GM21723 (cell line): ENCODE measurements around the gene DPYSL3.

Experiments used
- ATAC-seq: cut with Tn5 transposase; IDR thresholded peaks from one replicate; pipeline ENCODE4 v1.9.1; 2021; ENCODE audit warnings: mild to moderate bottlenecking, moderate library complexity; ENCODE audit not compliant: unreplicated experiment

The DPYSL3 gene

DNA sequence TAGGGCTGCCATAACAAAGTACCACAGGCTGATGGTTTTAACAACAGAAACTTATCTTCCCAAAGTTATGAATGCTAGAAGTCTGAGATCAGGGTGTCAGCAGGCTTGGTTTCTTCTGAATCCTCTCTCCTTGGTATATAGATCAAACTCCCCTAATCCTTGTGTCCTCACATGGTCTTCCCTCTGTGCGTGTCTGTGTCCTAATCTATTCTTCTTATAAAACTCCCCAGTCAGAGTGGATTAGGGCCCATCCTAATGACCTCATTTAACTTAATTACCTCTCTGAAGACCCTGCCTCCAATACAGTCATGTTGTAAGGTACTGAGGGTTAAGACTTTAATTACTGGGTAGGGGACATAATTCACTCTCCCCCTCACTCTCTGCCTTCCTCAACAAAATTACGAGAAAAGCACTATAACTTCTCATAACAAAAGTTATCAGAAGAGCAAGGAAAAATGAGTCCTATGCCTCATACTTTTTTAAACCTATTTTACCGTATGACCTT, 68.6 kb downstream of the DPYSL3 start:
- ATAC-seq = no peak

DNA sequence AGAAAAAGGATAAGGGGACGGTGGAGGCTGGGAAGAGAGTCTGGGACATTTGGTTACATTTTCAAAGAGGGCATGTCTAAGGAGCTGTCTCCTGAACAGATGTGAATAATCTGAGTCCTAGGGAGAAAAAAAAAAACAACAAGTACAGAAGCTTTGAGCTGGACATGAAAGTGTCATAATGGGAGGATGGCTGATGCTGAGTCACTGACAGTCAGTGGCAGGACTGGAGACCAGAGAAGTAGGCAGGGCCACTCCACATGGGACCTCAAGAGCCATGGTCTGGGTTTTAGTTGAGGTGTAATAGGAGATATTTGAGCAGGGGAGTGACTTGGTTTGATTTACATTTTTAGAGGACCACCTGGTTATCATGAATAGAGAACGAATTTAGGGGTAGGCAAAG, 70.6 kb downstream of the DPYSL3 start:
- ATAC-seq = no peak

DNA sequence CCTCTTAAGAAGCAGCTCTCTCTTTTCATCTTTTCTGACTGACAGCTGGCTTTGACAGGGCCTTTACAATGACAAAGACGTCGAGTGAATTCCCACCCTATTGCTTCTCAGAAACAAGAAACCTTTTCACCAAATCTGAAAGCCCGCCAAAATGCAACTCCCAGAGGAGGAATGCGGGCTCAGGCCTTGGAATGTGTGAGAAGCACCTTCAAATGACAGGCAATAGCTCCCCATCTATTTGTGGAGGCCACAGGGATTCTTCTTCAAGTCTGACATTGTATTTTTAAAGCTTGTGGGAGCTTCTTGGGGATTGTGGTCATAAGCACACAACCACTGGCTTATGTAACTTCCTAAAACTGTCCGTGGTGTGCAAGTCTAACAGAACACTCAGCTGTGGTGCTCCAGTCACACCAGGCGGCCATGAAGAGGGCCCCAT, 72.7 kb downstream of the DPYSL3 start:
- ATAC-seq = peak; percentile 45

DNA sequence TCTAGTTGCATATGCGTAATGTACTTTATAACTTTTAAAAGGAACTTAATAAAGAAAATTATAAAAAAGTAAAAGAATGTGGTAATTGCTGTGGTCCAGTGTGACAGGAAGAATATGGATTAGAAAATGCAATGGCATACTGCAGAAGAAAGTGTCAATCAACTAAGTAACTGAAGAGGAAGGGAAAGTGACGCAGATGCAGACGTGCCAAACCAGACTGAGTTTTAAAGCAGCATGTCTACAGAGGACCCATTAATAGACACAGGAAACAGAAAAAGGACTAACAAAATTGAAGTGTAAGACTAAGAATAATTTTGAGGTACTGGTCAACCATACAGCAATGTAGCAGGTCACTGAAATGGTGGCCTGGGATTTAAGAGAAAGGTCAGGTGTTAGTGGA, 73.3 kb downstream of the DPYSL3 start:
- peak; percentile 85 for ATAC-seq

DNA sequence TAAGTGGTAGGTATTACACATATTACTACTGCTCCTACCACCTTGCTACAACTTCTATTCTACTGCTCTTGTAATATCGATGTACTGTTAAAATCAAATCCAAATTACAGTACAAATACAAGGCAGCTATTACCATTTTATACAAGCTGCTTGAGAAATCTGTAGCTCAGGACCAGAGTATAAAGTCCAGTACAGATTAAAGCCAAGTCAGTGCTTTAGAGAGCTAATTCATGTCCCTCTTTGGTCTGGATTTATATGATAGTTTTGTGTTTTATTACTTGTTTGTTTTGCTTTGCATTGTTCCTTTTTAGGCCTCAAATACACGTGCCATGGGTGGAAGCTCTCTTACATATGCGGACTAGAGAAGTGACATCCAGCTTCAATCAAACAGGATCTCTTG, 75.8 kb downstream of the DPYSL3 start:
- ATAC-seq = no peak

DNA sequence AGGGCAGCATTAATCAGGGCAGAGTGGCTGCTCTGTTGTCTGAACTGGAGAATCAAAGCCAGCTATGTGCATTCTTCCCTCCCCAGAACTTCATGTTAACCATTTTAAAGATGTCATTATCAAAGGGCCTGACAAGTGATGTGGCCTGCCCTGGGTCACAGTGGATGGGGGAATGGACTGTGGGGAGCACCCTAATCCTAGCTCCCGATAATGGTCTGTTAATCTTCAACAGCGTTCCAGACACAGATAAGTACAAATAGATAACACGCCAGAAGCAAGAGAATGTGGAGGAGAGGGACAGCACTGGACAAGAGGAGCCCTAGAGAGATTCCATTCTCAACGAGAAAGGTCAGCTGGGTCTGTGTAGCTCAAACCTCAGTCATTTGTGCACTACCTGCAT, 77.5 kb downstream of the DPYSL3 start:
- no peak for ATAC-seq

DNA sequence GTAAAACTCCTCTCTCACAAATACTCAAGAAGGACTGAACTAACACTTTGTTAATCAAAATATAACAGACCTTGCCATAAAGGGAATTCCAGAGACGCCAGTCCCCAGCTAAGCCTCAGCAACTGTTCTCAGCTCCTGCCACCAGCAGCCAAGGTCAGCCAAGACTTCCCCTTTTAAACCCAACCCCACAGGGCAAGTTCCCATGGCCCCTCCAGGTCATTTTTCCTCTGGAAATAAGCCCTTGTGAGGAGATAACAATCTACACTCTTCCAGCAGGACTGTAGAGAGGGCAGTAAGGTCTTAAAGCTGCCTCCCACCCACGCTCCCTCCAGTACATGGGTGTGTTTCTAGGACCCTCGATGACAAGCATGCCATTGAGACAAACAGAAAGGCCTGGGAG, 78.3 kb downstream of the DPYSL3 start:
- ATAC-seq = no peak

DNA sequence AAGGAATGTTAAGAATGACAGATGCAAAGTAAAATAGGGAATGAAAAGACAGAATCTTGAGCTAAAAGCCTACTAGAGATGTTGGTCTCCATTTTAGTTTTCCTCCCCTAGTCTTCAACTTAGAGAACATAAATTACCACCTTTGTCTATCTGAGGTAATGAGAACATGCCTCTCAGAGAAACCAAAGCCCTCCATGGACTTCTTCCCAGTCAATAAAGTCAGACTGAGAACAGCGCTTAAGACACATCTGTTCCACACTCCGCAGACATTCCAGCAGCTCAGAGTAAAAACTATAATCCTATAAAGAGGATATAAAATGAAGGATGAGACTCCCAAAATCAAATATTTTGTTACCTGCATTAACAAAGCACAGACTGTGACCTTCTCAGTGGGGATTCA, 79.2 kb downstream of the DPYSL3 start:
- ATAC-seq = no peak

DNA sequence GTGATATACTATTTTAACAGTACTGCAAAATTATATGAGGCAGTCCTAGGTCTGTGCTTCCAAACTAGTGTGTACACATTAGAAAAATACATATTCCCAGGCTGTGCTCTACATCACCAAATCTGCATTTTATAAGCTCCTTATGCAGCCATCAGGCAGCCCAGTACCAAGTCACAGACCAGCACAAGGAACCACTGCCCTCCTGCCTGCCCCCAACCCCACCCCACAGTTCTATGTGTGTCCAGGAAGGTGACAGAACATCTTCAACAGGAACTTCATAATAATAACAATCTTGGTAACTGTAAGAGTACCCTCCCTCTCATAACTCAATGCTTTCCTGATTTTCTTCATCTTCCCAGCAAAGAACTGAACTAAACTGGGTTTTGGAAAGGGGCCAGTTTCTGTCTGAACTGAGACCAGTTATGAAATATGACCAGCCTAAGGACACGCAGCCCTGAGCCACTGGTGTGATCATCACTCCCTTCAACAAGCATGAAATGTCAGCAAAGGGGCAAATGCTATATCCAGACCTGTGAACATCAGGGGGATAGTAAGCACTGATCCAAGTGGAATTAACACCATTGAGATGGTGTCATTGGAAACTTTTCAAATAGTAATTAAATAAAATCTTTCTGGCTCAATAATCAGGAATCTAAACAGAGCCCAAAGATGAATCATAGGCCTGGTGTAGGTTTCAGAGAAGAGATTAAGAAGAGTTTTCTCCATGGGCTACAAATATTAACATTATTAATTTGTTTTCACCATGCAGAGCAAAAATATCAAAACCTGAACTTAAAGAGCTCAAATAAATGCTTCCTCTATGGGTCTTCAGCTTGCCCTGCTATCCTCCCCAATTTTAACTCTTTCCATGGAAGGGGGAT, 82.1 kb downstream of the DPYSL3 start:
- no peak for ATAC-seq

DNA sequence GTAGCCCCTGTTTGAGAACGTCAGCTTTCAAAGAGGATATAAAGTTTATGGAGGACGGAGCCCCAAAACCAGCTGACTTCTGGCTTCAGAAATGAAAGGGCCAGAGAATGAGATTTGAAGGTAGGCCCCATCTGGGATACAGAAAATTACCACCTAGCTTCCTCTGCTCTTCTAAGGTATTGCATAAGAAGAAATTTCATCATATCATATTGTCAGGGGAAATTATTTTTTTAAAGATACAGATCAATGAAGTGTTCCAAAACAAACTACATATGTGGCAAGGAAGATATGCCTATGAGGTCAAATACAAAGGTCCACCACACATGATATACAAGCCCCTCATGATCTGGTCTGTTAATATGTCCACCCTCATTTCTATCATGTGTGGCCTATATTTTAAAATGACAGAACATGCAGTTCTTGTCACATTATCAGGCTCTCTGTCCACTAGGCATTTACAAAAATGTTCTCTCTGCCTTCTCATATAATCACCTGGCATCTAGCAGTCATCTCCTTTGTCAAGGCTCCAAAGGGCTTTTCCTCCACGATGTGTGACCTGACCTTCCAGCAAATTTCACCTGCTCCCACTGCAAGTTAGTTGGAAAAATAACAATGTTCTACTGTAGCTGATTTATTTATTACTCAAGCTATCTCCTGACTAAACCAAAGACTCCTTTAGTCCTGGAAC, 83.1 kb downstream of the DPYSL3 start:
- ATAC-seq = no peak

DNA sequence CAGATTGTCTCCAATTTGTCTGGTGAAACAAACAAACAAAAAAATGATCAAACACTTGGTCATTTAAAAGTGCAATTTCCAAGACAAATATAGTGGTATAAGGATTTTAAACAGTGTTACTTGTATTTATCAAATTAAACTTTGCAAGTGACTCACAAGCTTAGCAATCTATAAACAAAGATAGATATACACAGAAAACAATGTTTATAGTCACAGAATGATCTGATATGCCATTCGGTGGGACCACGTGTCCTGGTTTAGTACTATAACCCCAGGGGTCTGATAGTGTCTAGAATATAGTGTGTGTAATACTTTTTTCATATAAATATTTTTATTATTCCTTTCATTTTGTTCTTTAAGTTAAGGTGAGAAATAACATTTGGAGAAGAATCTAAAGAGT, 91.3 kb downstream of the DPYSL3 start:
- ATAC-seq = no peak

DNA sequence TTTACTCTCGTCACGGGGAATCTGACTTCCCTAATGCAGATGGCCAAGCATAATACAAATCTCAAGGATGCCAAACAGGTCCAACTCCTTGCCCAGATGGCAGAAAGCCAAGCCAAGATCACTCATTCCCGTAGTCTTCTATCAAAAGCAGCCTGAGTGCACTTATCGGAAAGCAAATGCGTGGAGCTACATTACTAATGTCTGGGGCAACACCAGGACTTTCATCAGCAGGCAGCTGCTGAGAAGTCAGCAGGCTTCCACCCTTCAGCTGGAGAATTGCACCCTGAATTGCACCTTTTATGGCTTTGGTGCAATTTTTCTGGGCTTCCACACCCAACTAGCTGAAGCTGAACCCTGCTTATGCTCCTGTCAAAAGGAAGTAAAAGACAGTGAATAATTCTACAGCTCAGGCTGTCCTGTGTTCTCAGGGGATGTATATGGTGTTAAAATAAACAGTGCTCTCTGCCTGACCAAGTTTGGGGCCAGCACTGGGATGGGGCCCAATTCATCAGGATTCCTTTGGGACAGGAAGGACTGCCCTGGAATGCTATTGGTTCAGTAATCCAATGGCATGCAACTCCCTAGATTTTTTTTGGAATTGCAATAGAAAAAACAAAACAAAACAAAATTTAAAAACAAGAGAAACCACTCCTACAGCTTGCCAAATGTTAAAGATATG, 92.6 kb downstream of the DPYSL3 start:
- no peak for ATAC-seq

DNA sequence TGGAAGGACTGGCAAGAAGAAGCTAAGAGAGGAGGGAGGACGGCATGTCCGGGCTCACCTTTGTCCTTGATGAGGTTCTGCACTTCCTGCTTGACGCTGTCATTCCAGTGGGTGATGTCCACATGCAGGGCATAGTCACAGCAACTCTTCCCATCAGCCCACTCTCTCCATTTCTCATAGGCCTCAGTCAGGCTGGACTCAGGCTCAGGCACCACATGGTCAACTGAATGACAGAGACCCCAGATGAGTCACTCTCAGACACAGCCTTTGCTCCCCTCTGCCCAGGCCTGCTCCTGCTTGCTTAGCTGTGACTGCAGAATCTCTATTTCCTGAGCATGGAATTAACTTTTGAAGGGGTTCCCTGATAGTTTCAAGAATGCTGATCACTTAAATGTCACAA, 94.2 kb downstream of the DPYSL3 start:
- no peak for ATAC-seq

DNA sequence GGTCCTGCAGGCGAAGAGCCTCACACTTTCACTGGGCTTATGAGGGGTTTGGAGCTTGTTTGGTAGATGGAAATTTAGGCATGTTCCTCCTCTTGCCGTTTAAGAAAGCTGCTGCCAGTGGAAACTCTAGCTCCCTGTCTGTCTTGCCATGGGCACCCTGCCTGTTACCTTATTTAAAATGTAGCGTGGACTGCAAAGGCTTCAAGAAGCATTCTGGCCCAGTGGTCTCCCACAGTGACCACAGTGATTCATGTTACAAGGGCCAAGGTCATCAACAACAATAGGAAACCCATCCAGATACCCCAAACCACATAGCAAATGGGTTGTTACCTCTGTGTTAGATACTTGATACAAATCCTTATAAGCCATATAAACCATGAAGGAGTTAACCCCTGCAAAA, 96.6 kb downstream of the DPYSL3 start:
- ATAC-seq = no peak

DNA sequence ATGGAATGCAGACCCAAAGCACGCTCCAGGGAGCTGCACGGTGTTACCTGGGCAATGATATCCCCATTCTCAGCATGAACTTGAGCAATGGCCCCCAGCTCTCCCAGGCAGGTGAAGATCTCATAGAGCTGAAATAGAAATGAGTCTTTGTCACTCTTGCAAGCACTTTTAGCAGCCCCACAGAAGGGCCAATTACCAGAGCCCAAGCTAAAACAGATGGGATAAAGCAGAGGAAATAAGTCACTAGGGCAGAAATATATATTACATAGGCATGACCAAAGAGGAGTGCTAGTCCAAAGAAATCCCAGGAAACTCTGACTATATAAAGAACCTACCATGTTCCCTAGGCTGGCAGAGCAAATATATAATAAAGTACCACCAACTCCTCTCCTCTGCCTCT, 97.3 kb downstream of the DPYSL3 start:
- no peak for ATAC-seq

DNA sequence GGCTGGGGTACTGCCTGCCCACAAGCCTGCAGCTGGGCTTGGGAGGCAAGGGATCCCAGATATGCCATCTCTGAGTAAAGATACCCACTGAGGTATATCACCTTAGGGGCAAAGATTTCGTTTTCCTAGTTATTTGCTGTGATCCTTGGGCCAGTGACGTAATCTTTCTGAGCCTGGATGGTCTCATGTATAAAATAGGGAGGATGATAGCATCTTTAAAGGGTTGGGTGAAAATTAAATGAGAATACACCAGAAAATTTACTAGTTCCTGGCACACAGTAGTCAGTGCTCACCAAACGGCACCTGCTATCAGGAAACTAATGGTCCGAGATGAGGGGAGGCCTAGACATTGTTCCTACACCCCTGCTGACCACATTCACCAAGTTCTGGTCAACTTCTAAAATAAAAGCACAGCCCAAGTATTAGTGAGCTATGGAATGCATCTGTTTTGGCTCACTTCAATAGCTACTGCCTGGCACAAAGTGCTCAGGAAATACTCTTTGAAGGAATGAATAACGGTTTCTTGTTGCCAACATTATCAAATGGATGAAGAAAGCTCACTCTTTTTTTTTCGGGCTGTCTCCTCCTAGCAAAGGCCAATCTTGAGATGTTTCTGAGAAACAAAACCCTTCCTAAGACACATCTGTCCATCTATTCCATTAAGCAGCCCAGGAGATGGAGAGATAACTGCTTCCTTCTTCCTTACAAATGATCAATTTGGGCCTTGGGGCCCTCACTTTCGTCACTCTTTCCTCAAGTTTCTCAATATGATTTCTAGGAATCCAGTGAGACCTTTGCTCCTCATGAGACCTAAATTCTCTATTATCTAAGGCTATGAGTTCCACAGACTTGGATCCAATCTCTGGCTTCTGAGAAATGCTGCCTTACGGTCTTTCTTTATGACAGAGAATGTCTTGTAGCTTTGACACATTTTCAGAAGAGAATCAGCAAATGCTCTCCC, 98.2 kb downstream of the DPYSL3 start:
- ATAC-seq = no peak

DNA sequence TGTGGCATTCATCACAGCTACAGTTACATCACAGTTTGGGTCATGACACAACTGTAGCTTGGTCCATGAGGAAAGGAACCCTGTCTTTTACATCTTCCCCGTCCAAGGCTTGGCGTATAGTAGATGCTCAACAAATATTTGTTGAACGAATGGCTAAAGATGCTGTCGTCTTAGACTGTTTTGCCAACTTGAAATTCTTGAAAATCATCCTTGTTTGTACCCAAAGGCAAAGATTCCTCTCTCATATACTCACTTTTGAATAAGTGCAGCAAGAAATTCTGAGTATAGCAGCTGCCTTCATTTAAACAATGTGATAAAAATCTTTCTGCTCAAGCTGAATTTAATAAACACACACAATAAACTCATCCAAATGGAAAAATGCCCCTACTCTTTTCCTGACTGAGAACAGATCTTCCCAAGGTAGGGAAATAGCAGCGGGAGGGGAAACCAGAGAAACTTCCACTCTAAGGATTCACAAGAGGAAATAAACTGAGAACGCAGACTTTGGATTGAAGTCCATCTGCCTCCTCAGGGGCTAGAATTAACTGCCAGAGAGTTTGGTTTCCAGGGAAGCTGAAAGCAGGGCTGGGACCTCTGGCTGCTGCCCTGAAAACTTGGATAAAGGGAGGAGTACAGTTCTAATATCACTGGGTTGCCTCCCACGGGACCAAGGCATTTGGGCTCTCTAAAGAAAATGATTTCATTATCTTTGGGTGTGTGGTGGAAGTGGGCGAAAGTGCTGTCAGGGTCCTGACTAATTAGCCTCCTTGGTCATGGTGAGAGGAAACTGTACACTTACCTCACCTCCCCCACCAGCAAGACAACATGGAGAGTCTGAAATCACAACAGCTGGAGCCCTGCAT, 99.1 kb downstream of the DPYSL3 start:
- no peak for ATAC-seq

DNA sequence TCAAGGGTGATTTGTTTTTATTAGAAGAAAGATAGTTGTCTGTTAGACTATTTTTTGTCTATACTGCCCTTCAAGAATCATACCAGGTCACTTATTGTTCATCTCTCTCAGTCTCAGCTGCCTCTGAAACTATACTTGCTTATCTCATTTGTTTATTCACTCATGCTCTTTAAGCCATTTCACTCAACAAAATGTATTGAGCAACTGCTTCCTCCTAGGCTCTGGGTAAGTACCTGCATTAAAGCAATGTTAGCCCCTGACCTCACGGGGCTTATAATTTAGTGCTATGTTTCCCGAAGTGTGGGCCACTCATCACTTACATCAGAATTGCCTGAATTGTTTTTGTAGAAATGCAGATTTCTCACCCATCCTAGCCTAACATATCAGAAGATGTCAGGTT, 100.9 kb downstream of the DPYSL3 start:
- ATAC-seq = no peak

DNA sequence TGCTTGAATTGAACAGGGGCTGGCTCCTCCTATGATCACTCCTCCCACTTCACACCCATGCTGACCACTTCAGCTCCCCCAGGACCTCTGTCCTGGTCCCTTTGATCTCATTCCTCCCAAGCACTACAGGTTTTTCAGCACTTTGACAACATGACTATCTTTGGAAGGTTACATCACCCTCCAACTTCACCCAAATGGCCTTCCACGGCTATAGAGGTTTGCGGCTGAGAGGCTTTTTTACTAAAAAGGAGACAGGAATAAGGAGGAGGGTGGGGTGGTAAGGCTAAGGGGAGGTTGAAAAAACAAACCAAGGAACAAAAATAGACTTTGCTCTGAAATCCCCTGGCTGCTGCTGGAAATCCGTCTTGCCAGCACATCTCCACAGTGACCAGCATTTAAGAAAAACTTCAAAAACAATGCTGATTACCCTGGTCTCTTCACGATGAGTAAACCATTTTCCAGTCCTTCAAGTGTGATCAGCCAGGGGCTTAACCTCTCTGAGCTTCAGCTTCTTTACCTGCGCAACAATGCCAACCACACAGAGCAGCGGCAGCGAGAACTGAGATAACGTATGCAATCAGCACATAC, 102.7 kb downstream of the DPYSL3 start:
- no peak for ATAC-seq
